Lung microvascular endothelial cell (primary cell): Measurements from ENCODE around the gene GINS2. TPM values are rescaled to one million over a fixed set of nuclear protein-coding genes. Genes with fewer than 3 reads are reported as not detected.

ENCODE experiments used
- DNase-seq, 2 donors: peaks; one replicate each; pipeline versions ENCODE4 v3.0.0 to v3.0.0-alpha.2; 2010; ENCODE audit warnings: low read depth in 2 of 2
- total RNA-seq: library from RNA; depleted of rRNA; stranded (reverse); fragments of >200 nt; gene quantifications from 2 replicates; pipeline ENCODE4 v1.2.1, GENCODE V29; 2014

The GINS2 gene
- total RNA-seq, 1 donor from 2014 or later = 1.4 TPM

- no peak for DNase-seq
Observed at GRCh38 chr16:85689950-85690320, 1.2 kb upstream of the GINS2 start.

GRCh38 chr16:85689285-85689949, 663 bp upstream of the GINS2 start:
- no peak for DNase-seq

GRCh38 chr16:85687651-85688471, 893 bp downstream of the GINS2 start:
- DNase-seq = no peak

GRCh38 chr16:85686912-85687591, 1.7 kb downstream of the GINS2 start:
- no peak for DNase-seq

GRCh38 chr16:85685251-85685650, 3.5 kb downstream of the GINS2 start:
- no peak for DNase-seq

- DNase-seq = no peak
Observed at GRCh38 chr16:85683363-85683762, 5.4 kb downstream of the GINS2 start.

- no peak for DNase-seq
Observed at GRCh38 chr16:85682516-85682915, 6.2 kb downstream of the GINS2 start.

- no peak for DNase-seq
Observed at GRCh38 chr16:85681255-85681654, 7.5 kb downstream of the GINS2 start.

GRCh38 chr16:85680352-85680944, 8.3 kb downstream of the GINS2 start:
- no peak for DNase-seq

GRCh38 chr16:85679870-85680269, 8.9 kb downstream of the GINS2 start:
- no peak for DNase-seq

GRCh38 chr16:85678821-85679220, 9.9 kb downstream of the GINS2 start:
- DNase-seq = no peak

GRCh38 chr16:85678016-85678415, 10.7 kb downstream of the GINS2 start:
- no peak for DNase-seq

GRCh38 chr16:85677383-85677967, 11.3 kb downstream of the GINS2 start:
- DNase-seq = no peak

GRCh38 chr16:85676466-85676865, 12.3 kb downstream of the GINS2 start:
- DNase-seq = no peak

GRCh38 chr16:85675251-85675874, 13.4 kb downstream of the GINS2 start:
- DNase-seq = peak; percentile 55 to 63

- DNase-seq = no peak
Observed at GRCh38 chr16:85674828-85675227, 13.9 kb downstream of the GINS2 start.

GRCh38 chr16:85674418-85674755, 14.4 kb downstream of the GINS2 start:
- DNase-seq = no peak

GRCh38 chr16:85673529-85674417, 15.0 kb downstream of the GINS2 start:
- DNase-seq = peak; percentile 39 to 74

- DNase-seq = no peak
Observed at GRCh38 chr16:85670840-85671239, 17.9 kb downstream of the GINS2 start.

GRCh38 chr16:85668676-85669424, 19.9 kb downstream of the GINS2 start:
- DNase-seq = no peak
